Measurements from ENCODE around the gene CYP26B1. TPM values are rescaled to one million over a fixed set of nuclear protein-coding genes. Genes with fewer than 3 reads are reported as not detected.

The CYP26B1 gene
- polyA plus RNA-seq, 4 donors = 0.22 to 6.2 (median 1.6) TPM

DNA sequence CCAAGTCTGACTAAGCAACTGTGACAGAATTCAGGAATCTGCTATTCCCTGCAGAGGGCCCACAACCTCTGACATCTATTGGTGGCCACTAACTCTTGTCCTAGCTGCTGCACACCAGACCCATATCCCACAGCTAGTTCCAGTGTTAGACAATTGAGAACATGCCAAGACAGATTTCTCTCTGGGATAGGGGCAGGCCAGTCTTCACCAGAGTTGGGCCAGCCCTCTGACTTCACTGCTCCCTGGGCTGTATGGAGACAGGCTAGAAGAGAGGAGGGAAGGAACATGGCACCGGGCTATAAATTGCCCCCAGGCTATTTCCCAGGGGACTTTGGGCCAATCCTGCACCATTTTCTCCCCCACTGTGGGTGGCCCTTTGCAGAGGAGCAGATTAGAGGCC, 32.7 kb upstream of the CYP26B1 start:
- Histone ChIP-seq H3K4me1 (ENCODE audit: control insufficient read depth in 3 of 3, insufficient read depth in 2 of 3, low read depth in 1 of 3, low read length in 2 of 3) (peaks cover 0 to 5% (median 0%) of the 10 kb centered on the region in 3 donors), H3K9me3 (ENCODE audit: control insufficient read depth in 2 of 2, insufficient read depth in 1 of 2, low read depth in 1 of 2, low read length in 1 of 2) (no peaks in the 10 kb centered on the region), H3K27me3 (ENCODE audit: control insufficient read depth in 3 of 3, insufficient read depth in 3 of 3, low read length in 3 of 3) (no peaks in the 10 kb centered on the region), H3K36me3 (ENCODE audit: control insufficient read depth in 3 of 3, insufficient read depth in 2 of 3, low read depth in 1 of 3, low read length in 3 of 3) (peaks cover 2 to 10% (median 9%) of the 10 kb centered on the region in 3 donors), H3K4me3 (ENCODE audit: low read depth in 1 of 3, low read length in 3 of 3) (no peak overlapping the region), H3K27ac (ENCODE audit: low read depth in 1 of 3, low read length in 2 of 3) (no peak overlapping the region)
- FAIRE-seq (no peak), DNase-seq (no peak)
- WGBS, 3 donors = 85 to 97% (median 93%) methylated on average over 1 of the region's 1 CpG

DNA sequence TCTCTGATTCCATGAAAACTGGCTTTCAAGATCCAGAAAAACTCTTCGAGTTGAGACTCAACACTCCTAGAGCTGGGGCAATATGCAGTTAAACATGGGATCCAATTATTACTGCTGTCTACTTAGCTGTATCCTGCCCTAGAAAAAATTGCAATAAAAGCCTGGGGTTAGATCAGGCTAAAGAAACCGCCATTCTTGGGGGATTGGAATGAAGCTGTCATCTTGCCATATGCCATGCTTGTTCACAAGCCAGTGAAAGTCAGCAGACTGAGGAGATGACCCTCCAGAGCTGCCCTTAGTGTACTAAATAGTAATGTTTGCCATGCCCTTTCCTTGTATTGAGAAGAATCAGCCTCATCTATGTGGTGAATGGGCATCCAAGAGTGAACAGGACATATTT, 30.9 kb upstream of the CYP26B1 start:
- no peak overlapping the region for H3K27ac ChIP-seq (ENCODE audit: low read depth in 1 of 3, low read length in 2 of 3)
- no peak for FAIRE-seq

DNA sequence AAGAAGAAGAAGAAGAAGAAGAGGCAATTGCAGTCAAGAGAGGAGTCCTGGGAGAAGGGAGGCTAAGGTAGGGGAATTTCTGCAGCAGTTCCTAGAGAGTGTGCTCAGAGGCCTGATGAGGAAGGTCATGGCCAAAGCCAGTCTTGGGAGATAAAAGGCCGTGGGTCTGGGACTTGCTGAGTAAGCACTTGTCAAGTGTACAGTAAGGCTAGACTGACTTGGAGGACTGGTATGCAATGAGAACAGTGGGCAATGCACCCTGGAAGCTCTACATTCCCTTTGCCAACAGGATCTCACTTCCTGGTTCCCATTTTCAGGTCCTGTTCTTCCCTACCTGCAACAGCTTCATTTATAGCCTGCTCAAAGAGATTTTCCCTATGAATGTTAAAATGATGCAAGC, 28.6 kb upstream of the CYP26B1 start:
- H3K4me3 ChIP-seq (ENCODE audit: low read depth in 1 of 3, low read length in 3 of 3) = no peak overlapping the region
- H3K9me3 ChIP-seq (ENCODE audit: control insufficient read depth in 2 of 2, insufficient read depth in 1 of 2, low read depth in 1 of 2, low read length in 1 of 2) = no peaks in the 10 kb centered on the region
- no peak for FAIRE-seq
- peaks cover 0 to 10% (median 9%) of the 10 kb centered on the region in 3 donors for H3K36me3 ChIP-seq (ENCODE audit: control insufficient read depth in 3 of 3, insufficient read depth in 2 of 3, low read depth in 1 of 3, low read length in 3 of 3)
- H3K27me3 ChIP-seq (ENCODE audit: control insufficient read depth in 3 of 3, insufficient read depth in 3 of 3, low read length in 3 of 3) = no peaks in the 10 kb centered on the region
- WGBS, 3 donors = 45 to 78% (median 56%) methylated on average over 1 of the region's 1 CpG
- H3K4me1 ChIP-seq (ENCODE audit: control insufficient read depth in 3 of 3, insufficient read depth in 2 of 3, low read depth in 1 of 3, low read length in 2 of 3) = no peaks in the 10 kb centered on the region
- no peak for DNase-seq
- H3K27ac ChIP-seq (ENCODE audit: low read depth in 1 of 3, low read length in 2 of 3) = no peak overlapping the region

More for the DNA sequence above, 30.9 kb upstream of the CYP26B1 start:
- H3K27me3 ChIP-seq (ENCODE audit: control insufficient read depth in 3 of 3, insufficient read depth in 3 of 3, low read length in 3 of 3) = no peaks in the 10 kb centered on the region
- DNase-seq = no peak
- no peaks in the 10 kb centered on the region for H3K9me3 ChIP-seq (ENCODE audit: control insufficient read depth in 2 of 2, insufficient read depth in 1 of 2, low read depth in 1 of 2, low read length in 1 of 2)
- WGBS, 3 donors = 91 to 100% (median 95%) methylated on average over 2 of the region's 2 CpGs
- H3K36me3 ChIP-seq (ENCODE audit: control insufficient read depth in 3 of 3, insufficient read depth in 2 of 3, low read depth in 1 of 3, low read length in 3 of 3) = peaks cover 2 to 10% (median 9%) of the 10 kb centered on the region in 3 donors
- no peak overlapping the region for H3K4me3 ChIP-seq (ENCODE audit: low read depth in 1 of 3, low read length in 3 of 3)
- H3K4me1 ChIP-seq (ENCODE audit: control insufficient read depth in 3 of 3, insufficient read depth in 2 of 3, low read depth in 1 of 3, low read length in 2 of 3) = no peaks in the 10 kb centered on the region

DNA sequence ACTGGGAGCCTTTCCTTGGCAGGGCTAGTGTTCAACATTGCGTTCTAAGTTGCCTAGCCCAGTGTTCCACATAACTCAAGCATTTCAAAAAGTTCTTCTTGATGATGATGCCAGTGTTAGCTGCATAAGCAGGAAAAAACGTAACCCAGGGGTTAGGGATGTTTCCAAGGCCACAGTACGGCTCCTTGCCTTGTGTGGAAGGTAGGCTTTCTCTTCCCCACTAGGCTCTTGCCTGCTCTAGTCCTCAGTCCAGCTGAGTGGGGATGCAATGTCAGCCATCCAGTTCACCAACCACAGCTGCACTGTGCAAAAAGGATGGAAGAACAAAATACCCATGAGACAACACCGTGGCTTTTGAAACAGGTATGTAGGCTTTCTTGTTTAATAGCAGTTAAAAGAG, 28.0 kb upstream of the CYP26B1 start:
- 85 to 88% (median 86%) methylated on average over 4 of the region's 4 CpGs for WGBS, 3 donors
- no peaks in the 10 kb centered on the region for H3K4me1 ChIP-seq (ENCODE audit: control insufficient read depth in 3 of 3, insufficient read depth in 2 of 3, low read depth in 1 of 3, low read length in 2 of 3)
- DNase-seq = no peak
- H3K36me3 ChIP-seq (ENCODE audit: control insufficient read depth in 3 of 3, insufficient read depth in 2 of 3, low read depth in 1 of 3, low read length in 3 of 3) = peaks cover 0 to 10% (median 9%) of the 10 kb centered on the region in 3 donors
- no peaks in the 10 kb centered on the region for H3K9me3 ChIP-seq (ENCODE audit: control insufficient read depth in 2 of 2, insufficient read depth in 1 of 2, low read depth in 1 of 2, low read length in 1 of 2)
- H3K27ac ChIP-seq (ENCODE audit: low read depth in 1 of 3, low read length in 2 of 3) = no peak overlapping the region
- no peaks in the 10 kb centered on the region for H3K27me3 ChIP-seq (ENCODE audit: control insufficient read depth in 3 of 3, insufficient read depth in 3 of 3, low read length in 3 of 3)
- no peak for FAIRE-seq
- H3K4me3 ChIP-seq (ENCODE audit: low read depth in 1 of 3, low read length in 3 of 3) = no peak overlapping the region

DNA sequence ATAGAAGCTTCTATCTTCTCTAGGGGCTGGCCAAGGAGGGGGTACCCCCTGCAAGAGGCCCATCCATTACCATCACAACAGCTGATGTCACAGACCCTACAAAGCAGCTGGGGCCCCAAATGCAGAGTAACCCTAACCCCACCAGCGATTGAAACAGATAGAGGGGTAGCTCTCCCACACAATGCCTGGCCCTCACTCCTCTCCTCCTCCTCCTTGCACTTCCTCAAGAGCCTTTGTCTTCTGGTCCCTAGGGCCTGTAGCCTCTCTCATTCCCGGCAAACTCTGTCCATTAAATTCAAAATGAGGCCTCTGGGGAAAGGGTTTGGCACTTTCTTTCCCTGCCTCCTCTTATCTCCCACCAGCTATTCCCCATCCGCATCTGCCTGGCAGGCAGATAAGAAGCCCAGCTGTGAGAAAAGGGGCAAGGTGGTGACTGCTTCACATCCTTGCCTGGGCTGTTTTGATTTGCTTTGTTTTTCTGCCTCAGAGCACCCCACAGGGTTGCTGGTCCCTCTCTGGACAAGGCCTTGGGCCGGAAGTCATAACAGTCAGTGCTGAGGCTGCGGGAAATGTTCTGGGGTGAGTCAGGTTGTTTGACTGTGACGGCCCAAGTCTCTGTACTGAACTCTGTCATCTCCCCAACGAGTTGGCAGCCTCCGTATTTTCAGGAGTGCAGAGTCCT, 26.1 kb upstream of the CYP26B1 start:
- DNase-seq (no peak), FAIRE-seq (no peak)
- Histone ChIP-seq H3K4me1 (ENCODE audit: control insufficient read depth in 3 of 3, insufficient read depth in 2 of 3, low read depth in 1 of 3, low read length in 2 of 3) (no peaks in the 10 kb centered on the region), H3K27me3 (ENCODE audit: control insufficient read depth in 3 of 3, insufficient read depth in 3 of 3, low read length in 3 of 3) (no peaks in the 10 kb centered on the region), H3K27ac (ENCODE audit: low read depth in 1 of 3, low read length in 2 of 3) (no peak overlapping the region), H3K4me3 (ENCODE audit: low read depth in 1 of 3, low read length in 3 of 3) (no peak overlapping the region), H3K36me3 (ENCODE audit: control insufficient read depth in 3 of 3, insufficient read depth in 2 of 3, low read depth in 1 of 3, low read length in 3 of 3) (peaks cover 0 to 8% (median 5%) of the 10 kb centered on the region in 3 donors), H3K9me3 (ENCODE audit: control insufficient read depth in 2 of 2, insufficient read depth in 1 of 2, low read depth in 1 of 2, low read length in 1 of 2) (no peaks in the 10 kb centered on the region)
- 73 to 87% (median 80%) methylated on average over 8 of the region's 8 CpGs for WGBS, 3 donors

DNA sequence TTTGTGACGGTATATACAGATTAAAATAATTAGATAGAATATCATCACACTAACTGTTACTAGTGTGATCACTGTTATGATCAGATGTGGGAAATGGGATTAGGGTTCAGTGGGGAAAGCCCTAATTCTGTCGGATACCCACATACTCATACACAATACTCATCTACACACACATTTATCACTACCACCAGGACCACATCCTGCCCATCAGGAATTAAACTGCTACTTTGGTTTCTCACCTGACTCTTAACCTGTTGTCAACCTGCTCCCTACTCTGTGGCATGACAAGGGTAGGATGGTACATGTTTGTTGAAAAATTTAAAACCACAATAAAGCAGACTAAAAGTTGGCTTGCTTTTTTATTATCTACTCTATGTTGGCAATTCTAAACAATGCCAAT, 24.8 kb upstream of the CYP26B1 start:
- 81 to 94% (median 91%) methylated on average over 2 of the region's 2 CpGs for WGBS, 3 donors
- no peak for DNase-seq
- Histone ChIP-seq H3K4me1 (ENCODE audit: control insufficient read depth in 3 of 3, insufficient read depth in 2 of 3, low read depth in 1 of 3, low read length in 2 of 3) (no peaks in the 10 kb centered on the region), H3K27ac (ENCODE audit: low read depth in 1 of 3, low read length in 2 of 3) (no peak overlapping the region), H3K4me3 (ENCODE audit: low read depth in 1 of 3, low read length in 3 of 3) (no peak overlapping the region), H3K9me3 (ENCODE audit: control insufficient read depth in 2 of 2, insufficient read depth in 1 of 2, low read depth in 1 of 2, low read length in 1 of 2) (no peaks in the 10 kb centered on the region), H3K27me3 (ENCODE audit: control insufficient read depth in 3 of 3, insufficient read depth in 3 of 3, low read length in 3 of 3) (no peaks in the 10 kb centered on the region), H3K36me3 (ENCODE audit: control insufficient read depth in 3 of 3, insufficient read depth in 2 of 3, low read depth in 1 of 3, low read length in 3 of 3) (peaks cover 0 to 2% (median 0%) of the 10 kb centered on the region in 3 donors)
- no peak for FAIRE-seq

DNA sequence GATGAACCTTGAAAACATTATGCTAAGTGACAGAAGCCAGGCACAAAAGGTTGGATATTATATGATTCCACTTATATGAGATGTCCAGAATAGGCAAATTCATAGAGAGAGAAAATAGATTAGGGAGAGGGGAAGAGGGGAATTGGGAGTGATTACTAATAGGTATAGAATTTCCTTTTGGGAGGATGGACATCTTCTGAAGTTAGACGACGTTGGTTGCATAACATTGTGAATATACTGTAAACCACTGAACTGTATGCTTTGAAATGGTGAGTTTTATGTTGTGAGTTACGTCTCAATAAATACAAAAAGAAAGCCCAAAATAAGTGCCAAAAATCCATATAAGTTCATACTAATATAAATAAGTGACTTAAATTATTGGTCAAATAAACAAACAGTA, 18.6 kb upstream of the CYP26B1 start:
- Histone ChIP-seq H3K4me3 (ENCODE audit: low read depth in 1 of 3, low read length in 3 of 3) (no peak overlapping the region), H3K36me3 (ENCODE audit: control insufficient read depth in 3 of 3, insufficient read depth in 2 of 3, low read depth in 1 of 3, low read length in 3 of 3) (no peaks in the 10 kb centered on the region), H3K27ac (ENCODE audit: low read depth in 1 of 3, low read length in 2 of 3) (no peak overlapping the region), H3K9me3 (ENCODE audit: control insufficient read depth in 2 of 2, insufficient read depth in 1 of 2, low read depth in 1 of 2, low read length in 1 of 2) (no peaks in the 10 kb centered on the region), H3K27me3 (ENCODE audit: control insufficient read depth in 3 of 3, insufficient read depth in 3 of 3, low read length in 3 of 3) (no peaks in the 10 kb centered on the region), H3K4me1 (ENCODE audit: control insufficient read depth in 3 of 3, insufficient read depth in 2 of 3, low read depth in 1 of 3, low read length in 2 of 3) (no peaks in the 10 kb centered on the region)
- DNase-seq = no peak
- no peak for FAIRE-seq
- WGBS, 3 donors = 82 to 97% (median 85%) methylated on average over 3 of the region's 3 CpGs

DNA sequence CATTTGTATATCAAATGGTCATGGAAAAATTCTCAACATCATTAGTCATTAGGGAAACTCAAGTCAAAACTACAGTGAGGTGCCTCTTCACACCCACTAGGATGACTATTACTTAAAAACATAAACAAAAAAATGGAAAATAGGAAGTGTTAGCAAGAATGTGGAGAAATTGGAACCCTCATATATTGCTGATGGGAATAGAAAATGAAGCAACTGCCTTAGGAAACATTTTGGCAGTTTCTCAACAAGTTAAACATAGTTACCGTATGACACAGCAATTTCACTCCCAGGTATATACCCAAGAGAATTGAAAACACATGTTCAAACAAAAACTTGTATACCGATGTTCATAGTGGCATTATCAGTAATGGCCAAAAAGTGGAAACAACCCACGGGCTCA, 18.1 kb upstream of the CYP26B1 start:
- no peaks in the 10 kb centered on the region for H3K4me1 ChIP-seq (ENCODE audit: control insufficient read depth in 3 of 3, insufficient read depth in 2 of 3, low read depth in 1 of 3, low read length in 2 of 3)
- no peak for DNase-seq
- no peaks in the 10 kb centered on the region for H3K36me3 ChIP-seq (ENCODE audit: control insufficient read depth in 3 of 3, insufficient read depth in 2 of 3, low read depth in 1 of 3, low read length in 3 of 3)
- no peak overlapping the region for H3K4me3 ChIP-seq (ENCODE audit: low read depth in 1 of 3, low read length in 3 of 3)
- 80 to 89% (median 86%) methylated on average over 3 of the region's 3 CpGs for WGBS, 3 donors
- no peak overlapping the region for H3K27ac ChIP-seq (ENCODE audit: low read depth in 1 of 3, low read length in 2 of 3)
- no peak for FAIRE-seq
- H3K27me3 ChIP-seq (ENCODE audit: control insufficient read depth in 3 of 3, insufficient read depth in 3 of 3, low read length in 3 of 3) = no peaks in the 10 kb centered on the region
- H3K9me3 ChIP-seq (ENCODE audit: control insufficient read depth in 2 of 2, insufficient read depth in 1 of 2, low read depth in 1 of 2, low read length in 1 of 2) = no peaks in the 10 kb centered on the region

DNA sequence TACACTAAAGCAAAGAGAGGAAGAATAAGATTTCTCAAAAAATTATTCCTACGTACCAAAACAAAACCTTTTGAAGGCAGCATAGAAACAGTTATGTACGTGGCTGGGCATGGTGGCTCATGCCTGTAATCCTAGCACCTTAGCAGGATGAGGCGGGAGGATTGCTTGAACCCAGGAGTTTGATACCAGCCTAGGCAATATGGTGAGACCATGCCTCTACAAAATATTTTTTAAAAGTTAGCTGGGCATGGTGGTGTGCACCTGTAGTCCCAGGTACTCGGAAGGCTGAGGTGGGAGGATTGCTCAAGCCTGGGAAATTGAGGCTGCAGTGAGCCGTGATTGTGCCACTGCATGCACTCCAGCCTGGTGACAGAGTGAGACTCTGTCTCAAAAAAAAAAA, 14.9 kb upstream of the CYP26B1 start:
- H3K4me3 ChIP-seq (ENCODE audit: low read depth in 1 of 3, low read length in 3 of 3) = no peak overlapping the region
- WGBS, 3 donors = 79 to 93% (median 91%) methylated on average over 5 of the region's 5 CpGs
- no peak overlapping the region for H3K27ac ChIP-seq (ENCODE audit: low read depth in 1 of 3, low read length in 2 of 3)
- no peak for DNase-seq
- H3K4me1 ChIP-seq (ENCODE audit: control insufficient read depth in 3 of 3, insufficient read depth in 2 of 3, low read depth in 1 of 3, low read length in 2 of 3) = no peaks in the 10 kb centered on the region
- H3K9me3 ChIP-seq (ENCODE audit: control insufficient read depth in 2 of 2, insufficient read depth in 1 of 2, low read depth in 1 of 2, low read length in 1 of 2) = no peaks in the 10 kb centered on the region
- no peak for FAIRE-seq
- no peaks in the 10 kb centered on the region for H3K27me3 ChIP-seq (ENCODE audit: control insufficient read depth in 3 of 3, insufficient read depth in 3 of 3, low read length in 3 of 3)
- H3K36me3 ChIP-seq (ENCODE audit: control insufficient read depth in 3 of 3, insufficient read depth in 2 of 3, low read depth in 1 of 3, low read length in 3 of 3) = no peaks in the 10 kb centered on the region

All from small intestine (tissue), 7 donors.